ENCODE data around the gene IL1RL2. TPM values are rescaled to one million over a fixed set of nuclear protein-coding genes. Genes with fewer than 3 reads are reported as not detected.

IL1RL2 gene
- total RNA-seq, 1 experiment from 2014 or later = not detected

- TF ChIP-seq TCF7L2 (IDR thresholded peaks at IDR 0.05; ENCODE audit: borderline replicate concordance, extremely low read depth, insufficient read depth, insufficient read length) (no peak), SP1 (IDR thresholded peaks at IDR 0.05; ENCODE audit: low read depth) (no peak), SRF (IDR thresholded peaks at IDR 0.05; ENCODE audit: low read depth) (no peak), ZFX (IDR thresholded peaks at IDR 0.05) (no peak), FOSL1 (IDR thresholded peaks at IDR 0.05; ENCODE audit: low read depth) (no peak), CTCF (IDR thresholded peaks at IDR 0.05 in 2 of 3, conservative IDR thresholded peaks at IDR 0.05 in 1 of 3; ENCODE audit: borderline replicate concordance in 1 of 3, insufficient read depth in 1 of 3, low read depth in 2 of 3, low read length in 2 of 3) (no peak), JUND (IDR thresholded peaks at IDR 0.05) (no peak), MAX (IDR thresholded peaks at IDR 0.05) (no peak), YY1 (IDR thresholded peaks at IDR 0.05; ENCODE audit: extremely low read depth, insufficient replicate concordance, low read depth, low read length) (no peak), POLR2AphosphoS5 (IDR thresholded peaks at IDR 0.05; ENCODE audit: low read depth, low read length) (no peak)
Observed at GRCh38 chr2:102286041-102286440, 99.2 kb downstream of the IL1RL2 start (continued).

- no peak overlapping the region for H2AFZ ChIP-seq (ENCODE audit: low read depth, low read length, poor library complexity, severe bottlenecking)
- no peaks in the 10 kb centered on the region for H3K4me1 ChIP-seq (ENCODE audit: control insufficient read depth in 1 of 2, insufficient read depth in 2 of 2, low read length in 2 of 2)
- ATAC-seq = no peak
- H3K27me3 ChIP-seq (ENCODE audit: insufficient read depth, low read length) = 0 out of 2 replicates have a peak, but pooled peaks cover 4% of the 10 kb centered on the region
- no peak overlapping the region for H3K4me2 ChIP-seq (ENCODE audit: low read length)
- no peaks in the 10 kb centered on the region for H3K79me2 ChIP-seq (ENCODE audit: insufficient read depth, low read length)
- no peak for DNase-seq (ENCODE audit: low read depth, low spot score)
- H3K9me3 ChIP-seq (ENCODE audit: control insufficient read depth in 1 of 2, insufficient read depth in 1 of 2, low read depth in 1 of 2, low read length in 2 of 2) = no peaks in the 10 kb centered on the region
- no peaks in the 10 kb centered on the region for H3K36me3 ChIP-seq (ENCODE audit: control insufficient read depth in 1 of 2, insufficient read depth in 2 of 2, low read length in 2 of 2)
- CTCF ChIA-PET = interaction anchor here (1.3 kb wide), 1 partner anchor 13 kb away, joined by 3 read pairs; no protein-coding TSS in a partner anchor
- H3K27ac ChIP-seq (ENCODE audit: low read depth, low read length) = no peak overlapping the region
- H4K20me1 ChIP-seq (ENCODE audit: insufficient read depth) = no peaks in the 10 kb centered on the region
- no peak overlapping the region for H3K9ac ChIP-seq (ENCODE audit: low read length)
- intact Hi-C loops (cut with micrococcal nuclease) = no loop called here
- H3K9me2 ChIP-seq (ENCODE audit: insufficient read depth) = no peaks in the 10 kb centered on the region
- TF ChIP-seq EGR1 (IDR thresholded peaks at IDR 0.05; ENCODE audit: low read depth) = no peak
- no peak for TF ChIP-seq CBX3 (IDR thresholded peaks at IDR 0.05; ENCODE audit: low read depth)
- no peak for TF ChIP-seq FOSL1 (IDR thresholded peaks at IDR 0.05; ENCODE audit: low read depth)
- no peak for TF ChIP-seq POLR2AphosphoS5 (IDR thresholded peaks at IDR 0.05; ENCODE audit: low read depth, low read length)
- no peak for TF ChIP-seq ZNF274 (IDR thresholded peaks at IDR 0.05; ENCODE audit: low read depth, low read length)
- TF ChIP-seq ZFX (IDR thresholded peaks at IDR 0.05) = no peak
- no peak for TF ChIP-seq ELF1 (IDR thresholded peaks at IDR 0.05; ENCODE audit: borderline replicate concordance, low read depth)
- TF ChIP-seq JUND (IDR thresholded peaks at IDR 0.05) = no peak
- TF ChIP-seq SRF (IDR thresholded peaks at IDR 0.05; ENCODE audit: low read depth) = no peak
- TF ChIP-seq TCF7L2 (IDR thresholded peaks at IDR 0.05; ENCODE audit: borderline replicate concordance, extremely low read depth, insufficient read depth, insufficient read length) = no peak
- no peak overlapping the region for H3K4me3 ChIP-seq (replicated peaks in 1 of 2; ENCODE audit: low read depth in 1 of 2, low read length in 2 of 2)
- POLR2A ChIA-PET = interaction anchor here (0.9 kb wide), 1 partner anchor 13 kb away, joined by 3 read pairs; no protein-coding TSS in a partner anchor
- no TSS peak for BruUV-seq (replicated peaks)
- RAD21 ChIA-PET (ENCODE audit: low non-redundant PET in 1 of 2, low total read pairs in 2 of 2, uncharacterized antibody in 2 of 2, unreplicated experiment in 2 of 2) = no interaction called here
Observed at GRCh38 chr2:102289129-102289528, 102.3 kb downstream of the IL1RL2 start.

Other genes with a start within 250 kb of the IL1RL2 start
- 0.52 TPM for gene IL1R2, start 195.1 kb upstream of the IL1RL2 start, total RNA-seq (2021; ENCODE audit: unreplicated experiment)
- 5.3 TPM for gene IL1R1, start 44.3 kb upstream of the IL1RL2 start, total RNA-seq (2021; ENCODE audit: unreplicated experiment)
- gene IL1RL1, start 124.5 kb downstream of the IL1RL2 start, total RNA-seq (2021; ENCODE audit: unreplicated experiment) = not detected
- 1.5 TPM for gene IL18R1, start 168.8 kb downstream of the IL1RL2 start, total RNA-seq (2021; ENCODE audit: unreplicated experiment)
- not detected for gene IL18RAP, start 236.1 kb downstream of the IL1RL2 start, total RNA-seq (2021; ENCODE audit: unreplicated experiment)

Data from HCT116 (cell line).